SK-N-SH (cell line): ENCODE results near the gene MYD88. TPM values are rescaled to one million over a fixed set of nuclear protein-coding genes. Genes with fewer than 3 reads are reported as not detected.

Source experiments
- CTCF ChIA-PET: fragments of 300-600, 350-600 bp; formaldehyde crosslinking; extraction: SDS; loops from one replicate; lab custom pipeline; 2021; lab: Yijun Ruan, JAX
- POLR2A ChIA-PET: fragments of 350-600 bp; sonication (Branson Sonifier 250); formaldehyde crosslinking; extraction: SDS; loops from one replicate; lab custom pipeline; 2020; ENCODE audit warnings: antibody characterized with exemption, inconsistent platforms; lab: Yijun Ruan, JAX
- DNase-seq: peaks from one replicate; pipeline ENCODE4 v3.0.0; 2012
- H2AFZ ChIP-seq: fragments of 200-600 bp; sonication (generic); 2 replicates; pipeline ENCODE4 v1.8.1; 2016; ENCODE audit warnings: antibody characterized with exemption, mild to moderate bottlenecking, low read depth
- H3F3A ChIP-seq: fragments of 200-600 bp; sonication (generic); replicated peaks from 2 replicates; pipeline ENCODE3; 2016; ENCODE audit warnings: antibody characterized with exemption, mild to moderate bottlenecking; ENCODE audit not compliant: insufficient read depth
- H3K27ac ChIP-seq, 2 experiments: fragments of 200-500 bp in 1 of 2; fragments of 200-600 bp in 1 of 2; sonication (Bioruptor generic) in 1 of 2; sonication (generic), shearing (Covaris generic) in 1 of 2; 2 replicates each; pipeline versions ENCODE4 v1.5.1 to v1.6.1; 2014 to 2016; ENCODE audit warnings: low read depth in 2 of 2, inconsistent platforms in 1 of 2, low read length in 1 of 2, mild to moderate bottlenecking in 1 of 2, mixed read lengths in 1 of 2
- H3K27me3 ChIP-seq: fragments of 200-600 bp; sonication (generic), shearing (Covaris generic); 2 replicates; pipeline ENCODE4 v1.6.1; 2016; ENCODE audit warnings: mixed run types; ENCODE audit not compliant: insufficient read depth
- H3K36me3 ChIP-seq, 2 experiments: fragments of 200-500 bp in 1 of 2; fragments of 200-600 bp in 1 of 2; sonication (Bioruptor generic) in 1 of 2; sonication (generic) in 1 of 2; replicated peaks in 1 of 2; 2 replicates each; pipeline versions ENCODE3 to v1.5.1; 2014 to 2016; ENCODE audit warnings: low read length in 1 of 2, mild to moderate bottlenecking in 1 of 2; ENCODE audit not compliant: insufficient read depth in 2 of 2, control insufficient read depth in 1 of 2
- H3K4me1 ChIP-seq, 2 experiments: fragments of 200-500 bp in 1 of 2; fragments of 200-600 bp in 1 of 2; sonication (Bioruptor generic) in 1 of 2; sonication (generic), shearing (Covaris generic) in 1 of 2; 2 replicates each; pipeline versions ENCODE4 v1.5.1 to v1.6.1; 2014 to 2016; ENCODE audit warnings: low read depth in 1 of 2, low read length in 1 of 2, mixed run types in 1 of 2; ENCODE audit not compliant: insufficient read depth in 2 of 2, control insufficient read depth in 1 of 2
- H3K4me2 ChIP-seq: fragments of 200-600 bp; sonication (generic), shearing (Covaris generic); 2 replicates; pipeline ENCODE4 v1.6.1; 2017; ENCODE audit warnings: mixed run types
- H3K4me3 ChIP-seq, 2 experiments: fragments of 200-500 bp in 1 of 2; fragments of 200-600 bp in 1 of 2; sonication (Bioruptor generic) in 1 of 2; sonication (generic), shearing (Covaris generic) in 1 of 2; 2 replicates each; pipeline versions ENCODE4 v1.5.1 to v1.8.1; 2014 to 2016; ENCODE audit warnings: low read depth in 2 of 2, inconsistent platforms in 1 of 2, low read length in 1 of 2, mild to moderate bottlenecking in 1 of 2, mixed read lengths in 1 of 2, moderate library complexity in 1 of 2
- H3K79me2 ChIP-seq: fragments of 200-600 bp; sonication (generic); 2 replicates; pipeline ENCODE4 v1.8.1; 2017; ENCODE audit warnings: mild to moderate bottlenecking; ENCODE audit not compliant: insufficient read depth
- H3K9ac ChIP-seq: fragments of 200-600 bp; sonication (generic); 2 replicates; pipeline ENCODE4 v1.6.1; 2017; ENCODE audit warnings: mixed run types
- H3K9me2 ChIP-seq: fragments of 200-600 bp; sonication (generic); 2 replicates; pipeline ENCODE4 v1.6.1; 2017; ENCODE audit warnings: mixed run types
- H3K9me3 ChIP-seq: fragments of 200-600 bp; sonication (generic); 2 replicates; pipeline ENCODE4 v1.6.1; 2017; ENCODE audit warnings: mixed run types, mild to moderate bottlenecking, moderate library complexity
- H4K20me1 ChIP-seq: fragments of 200-600 bp; sonication (generic); 2 replicates; pipeline ENCODE4 v1.6.1; 2017; ENCODE audit warnings: mild to moderate bottlenecking, mixed run types; ENCODE audit not compliant: insufficient read depth
- CTCF ChIP-seq: fragments of 200-600 bp; sonication (generic); IDR thresholded peaks from 2 replicates; pipeline ENCODE4 v1.6.1; 2017; ENCODE audit warnings: antibody characterized with exemption, mild to moderate bottlenecking, moderate library complexity
- EP300 ChIP-seq, 2 experiments: IDR thresholded peaks; 2 replicates each; pipeline versions ENCODE4 v1.4.0 to v1.6.1; 2012; ENCODE audit warnings: borderline replicate concordance in 1 of 2, low read depth in 1 of 2, low read length in 1 of 2
- FOSL2 ChIP-seq: IDR thresholded peaks from 2 replicates; pipeline ENCODE4 v1.4.0; 2012; ENCODE audit warnings: low read depth, mild to moderate bottlenecking, moderate library complexity, borderline replicate concordance
- FOXJ3 ChIP-seq: sonication (generic); formaldehyde crosslinking; IDR thresholded peaks from 2 replicates; pipeline ENCODE4 v1.5.1; 2020; ENCODE audit warnings: mild to moderate bottlenecking, missing genetic modification reagents
- GABPA ChIP-seq: IDR thresholded peaks from 2 replicates; pipeline ENCODE4 v1.4.0; 2012; ENCODE audit warnings: low read depth, mild to moderate bottlenecking
- GATA2 ChIP-seq: sonication (generic); formaldehyde crosslinking; IDR thresholded peaks from 2 replicates; pipeline ENCODE4 v1.5.0; 2020; ENCODE audit warnings: mild to moderate bottlenecking, missing genetic modification reagents
- MAX ChIP-seq: IDR thresholded peaks from 2 replicates; pipeline ENCODE4 v1.4.0; 2012; ENCODE audit warnings: low read depth
- MEF2A ChIP-seq: IDR thresholded peaks from 2 replicates; pipeline ENCODE4 v1.4.0; 2012; ENCODE audit warnings: low read depth, borderline replicate concordance
- MXI1 ChIP-seq: IDR thresholded peaks from 2 replicates; pipeline ENCODE4 v1.6.1; 2012; ENCODE audit warnings: mild to moderate bottlenecking, low read depth, low read length, improper control_type of control experiment
- NRF1 ChIP-seq: IDR thresholded peaks from 2 replicates; pipeline ENCODE4 v1.6.1; 2012; ENCODE audit warnings: low read depth, mild to moderate bottlenecking, low read length
- PBX3 ChIP-seq: IDR thresholded peaks from 2 replicates; pipeline ENCODE4; 2012
- POLR2AphosphoS5 ChIP-seq: IDR thresholded peaks from 2 replicates; pipeline ENCODE4 v1.6.1; 2012; ENCODE audit warnings: low read depth, low read length
- RAD21 ChIP-seq: IDR thresholded peaks from 2 replicates; pipeline ENCODE4 v1.6.1; 2012; ENCODE audit warnings: mild to moderate bottlenecking, low read length
- RCOR1 ChIP-seq: fragments of 150-350 bp; IDR thresholded peaks from 2 replicates; pipeline ENCODE4 v1.6.1; 2017; ENCODE audit warnings: antibody characterized with exemption, low read length
- RFX5 ChIP-seq: IDR thresholded peaks from 2 replicates; pipeline ENCODE4 v1.6.1; 2012; ENCODE audit warnings: mild to moderate bottlenecking, improper control_type of control experiment, low read length
- SMC3 ChIP-seq: IDR thresholded peaks from 2 replicates; pipeline ENCODE4 v1.6.1; 2012; ENCODE audit warnings: low read depth, low read length, improper control_type of control experiment
- TCF12 ChIP-seq: IDR thresholded peaks from 2 replicates; pipeline ENCODE4 v1.4.0; 2012
- USF2 ChIP-seq: fragments of 150-350 bp; IDR thresholded peaks from 2 replicates; pipeline ENCODE4 v1.6.1; 2017; ENCODE audit warnings: antibody characterized with exemption, low read length, low read depth, borderline replicate concordance
- YY1 ChIP-seq: IDR thresholded peaks from 2 replicates; pipeline ENCODE4 v1.4.0; 2012; ENCODE audit warnings: low read depth, mild to moderate bottlenecking
- ZBTB33 ChIP-seq: IDR thresholded peaks from 2 replicates; pipeline ENCODE4 v1.4.0; 2012; ENCODE audit warnings: low read depth, borderline replicate concordance
- WGBS: methylation state at CpG from one replicate; pipeline ENCODE4 v1.1.6; 2017; ENCODE audit warnings: low lambda C conversion rate; 5-methylcytosine and 5-hydroxymethylcytosine counted together
- polyA plus RNA-seq, 3 experiments: library from polyadenylated mRNA; depleted of rRNA; stranded (reverse); fragments of >200 nt; gene quantifications; 2 replicates each; pipeline ENCODE4 v1.2.3, GENCODE V29; 2012

The MYD88 gene
- polyA plus RNA-seq, 1 of the 3 experiments (the other 2 are of a cell fraction): 24.0 TPM

GRCh38 chr3:38118421-38119247 lies 19.8 kb upstream of the MYD88 start:
- Histone ChIP-seq H4K20me1 (no peaks in the 10 kb centered on the region), H3K9ac (no peak overlapping the region), H3K9me3 (no peaks in the 10 kb centered on the region), H3K4me1 (no peaks in the 10 kb centered on the region), H3K4me3 (no peak overlapping the region), H2AFZ (no peak overlapping the region), H3K79me2 (no peaks in the 10 kb centered on the region), H3K36me3 (peaks cover 0 to 20% of the 10 kb centered on the region in 2 experiments), H3F3A (no peaks in the 10 kb centered on the region), H3K9me2 (no peaks in the 10 kb centered on the region), H3K27me3 (no peaks in the 10 kb centered on the region), H3K27ac (no peak overlapping the region), H3K4me2 (no peak overlapping the region)
- DNase-seq: no peak
- POLR2A ChIA-PET: interaction anchor here (0.9 to 1.9 kb wide), 2 partner anchors 225 to 228 kb away, joined by 3 to 4 read pairs; partner anchors contain the start of gene XYLB
- CTCF ChIA-PET: interaction anchor here (0.6 to 4.8 kb wide), 12 partner anchors 8 to 361 kb away, joined by 3 to 27 read pairs (median 7); partner anchors contain the start of genes ACAA1 and XYLB
- TF ChIP-seq GATA2 (CRISPR knock-in tag): no peak
- no peak for TF ChIP-seq TCF12
- TF ChIP-seq RCOR1: no peak
- TF ChIP-seq CTCF: no peak
- TF ChIP-seq YY1: no peak
- TF ChIP-seq RAD21: no peak
- TF ChIP-seq EP300 (IDR thresholded peaks at IDR 0.05; ENCODE audit: borderline replicate concordance in 1 of 2, low read depth in 1 of 2, low read length in 1 of 2): no peak
- TF ChIP-seq PBX3: no peak
- no peak for TF ChIP-seq RFX5
- TF ChIP-seq FOXJ3 (CRISPR knock-in tag): no peak
- TF ChIP-seq NRF1: no peak
- 98% methylated on average over 12 of the region's 13 CpGs for WGBS

- Histone ChIP-seq H3F3A (no peaks in the 10 kb centered on the region), H3K4me1 (no peaks in the 10 kb centered on the region), H3K4me2 (no peak overlapping the region), H2AFZ (no peak overlapping the region), H3K27me3 (no peaks in the 10 kb centered on the region), H3K36me3 (peaks cover 0 to 20% of the 10 kb centered on the region in 2 experiments), H3K27ac (no peak overlapping the region), H3K9me2 (no peaks in the 10 kb centered on the region), H4K20me1 (no peaks in the 10 kb centered on the region), H3K4me3 (no peak overlapping the region), H3K79me2 (no peaks in the 10 kb centered on the region), H3K9ac (no peak overlapping the region), H3K9me3 (no peaks in the 10 kb centered on the region)
- ChIA-PET POLR2A (interaction anchor here (0.9 to 1.9 kb wide), 2 partner anchors 225 to 227 kb away, joined by 3 to 4 read pairs; partner anchors contain the start of gene XYLB), CTCF (interaction anchor here (0.7 to 4.8 kb wide), 10 partner anchors 7 to 532 kb away, joined by 3 to 27 read pairs (median 6); partner anchors contain the start of genes ACAA1 and XYLB)
- DNase-seq: no peak
- 100% methylated on average over 1 of the region's 1 CpG for WGBS
- no peak for TF ChIP-seq PBX3
- TF ChIP-seq ZBTB33: no peak
- no peak for TF ChIP-seq FOXJ3 (CRISPR knock-in tag)
- TF ChIP-seq GABPA: no peak
- no peak for TF ChIP-seq MXI1
- TF ChIP-seq YY1: no peak
- no peak for TF ChIP-seq USF2
- no peak for TF ChIP-seq FOSL2
- no peak for TF ChIP-seq POLR2AphosphoS5
- TF ChIP-seq MAX: no peak
- no peak for TF ChIP-seq GATA2 (CRISPR knock-in tag)
- no peak for TF ChIP-seq SMC3
- TF ChIP-seq MEF2A: no peak
Measured at GRCh38 chr3:38119248-38119544, 19.3 kb upstream of the MYD88 start.
